Common myeloid progenitor, CD34-positive (primary cell): ENCODE measurements around the gene CSH1.

Source experiments
- CTCF ChIA-PET: fragments of 350-600 bp; sonication (Branson Sonifier 250); formaldehyde crosslinking; loops from one replicate; lab custom pipeline; 2021; ENCODE audit warnings: antibody characterized with exemption; lab: Charles Lee
- POLR2A ChIA-PET: fragments of 350-600 bp; sonication (Branson Sonifier 250); formaldehyde crosslinking; loops from one replicate; lab custom pipeline; 2021; ENCODE audit warnings: antibody characterized with exemption; lab: Charles Lee
- DNase-seq, 3 donors: peaks; one replicate each; pipeline versions ENCODE4 v3.0.0 to v3.0.0-alpha.2; 2013
- H3K27ac ChIP-seq, 2 experiments: 1 replicate in 1 of 2; 2 replicates in 1 of 2; pipeline ENCODE4 v1.7.0; 2013; ENCODE audit warnings: inconsistent platforms in 2 of 2, low read length in 2 of 2, mild to moderate bottlenecking in 2 of 2, low read depth in 1 of 2, moderate library complexity in 1 of 2; ENCODE audit not compliant: severe bottlenecking in 2 of 2, insufficient read depth in 1 of 2, poor library complexity in 1 of 2
- H3K27me3 ChIP-seq, 5 experiments: replicated peaks in 2 of 5; 1 replicate in 3 of 5; 2 replicates in 2 of 5; pipeline versions ENCODE4 v1.6.1 to v1.7.0; 2013; ENCODE audit warnings: low read length in 4 of 5, mild to moderate bottlenecking in 2 of 5, moderate library complexity in 2 of 5, inconsistent platforms in 1 of 5; ENCODE audit not compliant: insufficient read depth in 5 of 5, control insufficient read depth in 4 of 5
- H3K36me3 ChIP-seq, 4 experiments: 1 replicate in 2 of 4; 2 replicates in 2 of 4; pipeline versions ENCODE4 v1.6.1 to v1.7.0; 2013; ENCODE audit warnings: low read length in 3 of 4, control low read depth in 1 of 4, mild to moderate bottlenecking in 1 of 4; ENCODE audit not compliant: control insufficient read depth in 4 of 4, insufficient read depth in 4 of 4
- H3K4me1 ChIP-seq, 4 experiments: 1 replicate in 3 of 4; 2 replicates in 1 of 4; pipeline versions ENCODE4 v1.6.1 to v1.7.1; 2013; ENCODE audit warnings: low read length in 3 of 4, mild to moderate bottlenecking in 3 of 4, control low read depth in 1 of 4, inconsistent platforms in 1 of 4, moderate library complexity in 1 of 4; ENCODE audit not compliant: control insufficient read depth in 4 of 4, insufficient read depth in 4 of 4; ENCODE audit errors: control extremely low read depth in 1 of 4
- H3K4me3 ChIP-seq, 7 experiments: 1 replicate in 4 of 7; 2 replicates in 3 of 7; pipeline versions ENCODE4 v1.5.1 to v1.7.0; 2013; ENCODE audit warnings: mild to moderate bottlenecking in 7 of 7, low read length in 6 of 7, moderate library complexity in 6 of 7, inconsistent platforms in 2 of 7, low read depth in 2 of 7, control low read depth in 1 of 7; ENCODE audit not compliant: insufficient read depth in 4 of 7, control insufficient read depth in 1 of 7; ENCODE audit errors: extremely low read depth in 1 of 7
- H3K9me3 ChIP-seq, 5 experiments: 1 replicate in 4 of 5; 2 replicates in 1 of 5; pipeline versions ENCODE4 v1.6.1 to v1.7.1; 2013; ENCODE audit warnings: low read length in 4 of 5, mild to moderate bottlenecking in 2 of 5, inconsistent platforms in 1 of 5, low read depth in 1 of 5, moderate library complexity in 1 of 5; ENCODE audit not compliant: control insufficient read depth in 4 of 5, insufficient read depth in 2 of 5; ENCODE audit errors: control extremely low read depth in 1 of 5
- WGBS: methylation state at CpG from one replicate; pipeline ENCODE4 v1.1.5; 2013; ENCODE audit not compliant: insufficient coverage; 5-methylcytosine and 5-hydroxymethylcytosine counted together

The CSH1 gene

DNA sequence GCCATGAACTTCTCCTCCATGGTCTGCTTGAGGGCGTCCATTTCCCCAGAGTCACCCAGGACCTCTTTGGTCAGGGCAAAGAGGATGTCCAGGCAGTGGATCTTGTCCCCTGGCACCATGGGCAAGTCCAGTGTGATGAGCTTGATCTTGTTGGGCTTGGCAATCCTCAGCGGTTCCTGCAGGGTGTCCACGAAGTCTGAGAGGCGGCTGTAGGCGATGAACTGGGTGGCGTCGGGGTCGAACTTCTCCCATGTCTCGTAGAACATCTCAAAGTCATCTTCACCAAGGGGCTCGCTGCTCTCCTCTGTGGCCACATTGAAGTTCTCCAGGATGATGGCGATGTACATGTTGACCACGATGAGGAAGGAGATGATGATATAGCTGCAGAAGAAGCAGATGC, 44.8 kb upstream of the CSH1 start:
- Histone ChIP-seq H3K27me3 (no peaks in the 10 kb centered on the region), H3K9me3 (no peaks in the 10 kb centered on the region), H3K4me1 (peaks cover 0 to 23% (median 16%) of the 10 kb centered on the region in 4 experiments), H3K36me3 (no peaks in the 10 kb centered on the region), H3K27ac (no peak overlapping the region), H3K4me3 (no peak overlapping the region)
- POLR2A ChIA-PET, result no interaction called here
- WGBS, result 95% methylated on average over 12 of the region's 12 CpGs
- DNase-seq, result no peak
- CTCF ChIA-PET, result interaction anchor here (1.1 to 3.3 kb wide), 4 partner anchors 9 to 38 kb away, joined by 3 to 12 read pairs (median 7); partner anchors contain the start of genes CD79B and GH1

DNA sequence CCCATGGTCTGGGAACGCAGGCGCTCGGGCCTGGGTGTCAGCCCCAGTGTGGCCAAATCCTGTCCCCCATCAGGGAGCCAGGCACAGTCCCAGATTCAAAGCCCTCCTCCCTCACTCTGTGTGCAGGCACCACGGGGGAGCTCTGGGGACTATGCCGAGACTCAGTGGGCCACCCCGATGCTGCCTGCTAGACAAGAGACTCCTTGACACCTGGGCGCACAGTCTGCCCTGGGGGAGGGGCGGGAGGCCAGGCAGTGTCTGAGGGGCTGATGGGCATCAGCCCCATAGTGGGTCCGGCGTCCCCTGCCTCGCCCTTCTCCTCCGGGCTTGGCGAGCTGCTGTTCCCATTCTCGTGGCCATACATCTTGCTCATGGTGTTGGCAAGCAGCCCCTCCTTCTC, 44.2 kb upstream of the CSH1 start:
- POLR2A ChIA-PET, result no interaction called here

DNA sequence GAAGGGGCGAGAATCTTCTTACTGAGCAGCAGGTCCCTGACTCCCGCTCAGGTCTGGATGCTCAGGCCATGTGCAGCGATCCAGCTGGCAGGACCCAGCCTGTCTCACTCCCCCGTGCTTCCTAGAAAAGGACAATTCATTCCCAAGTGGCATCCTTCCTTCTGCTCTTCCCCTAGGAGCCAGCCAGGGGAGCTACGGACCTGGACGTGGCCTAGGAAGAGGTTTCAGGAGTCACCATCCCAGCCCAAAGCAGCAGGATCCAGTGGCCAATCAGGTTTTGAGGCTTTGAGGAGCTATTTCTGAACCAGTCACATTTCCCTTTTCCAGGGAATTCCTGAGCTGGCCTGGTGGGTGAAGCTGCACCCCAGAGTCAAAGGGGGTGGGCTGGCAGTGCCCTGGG, 43.5 kb upstream of the CSH1 start:
- H3K27ac ChIP-seq, result no peak overlapping the region
- WGBS, result 88% methylated on average over 3 of the region's 6 CpGs
- H3K4me3 ChIP-seq, result no peak overlapping the region
- no peaks in the 10 kb centered on the region for H3K36me3 ChIP-seq
- ChIA-PET CTCF (interaction anchor here (1.1 to 1.5 kb wide), 5 partner anchors 10 to 51 kb away, joined by 3 to 4 read pairs (median 3); no protein-coding TSS in a partner anchor), POLR2A (no interaction called here)
- H3K4me1 ChIP-seq, result peaks cover 0 to 16% (median 8%) of the 10 kb centered on the region in 4 experiments
- DNase-seq, result no peak
- H3K27me3 ChIP-seq, result no peaks in the 10 kb centered on the region
- H3K9me3 ChIP-seq, result no peaks in the 10 kb centered on the region

More for the DNA sequence above, 44.2 kb upstream of the CSH1 start:
- Histone ChIP-seq H3K4me3 (no peak overlapping the region), H3K4me1 (peaks cover 0 to 17% (median 10%) of the 10 kb centered on the region in 4 experiments), H3K36me3 (no peaks in the 10 kb centered on the region), H3K27me3 (no peaks in the 10 kb centered on the region), H3K27ac (no peak overlapping the region), H3K9me3 (no peaks in the 10 kb centered on the region)
- DNase-seq, result no peak
- over 99% methylated on average over 11 of the region's 14 CpGs for WGBS
- CTCF ChIA-PET, result interaction anchor here (1.1 to 1.5 kb wide), 5 partner anchors 10 to 50 kb away, joined by 3 to 4 read pairs (median 3); no protein-coding TSS in a partner anchor

DNA sequence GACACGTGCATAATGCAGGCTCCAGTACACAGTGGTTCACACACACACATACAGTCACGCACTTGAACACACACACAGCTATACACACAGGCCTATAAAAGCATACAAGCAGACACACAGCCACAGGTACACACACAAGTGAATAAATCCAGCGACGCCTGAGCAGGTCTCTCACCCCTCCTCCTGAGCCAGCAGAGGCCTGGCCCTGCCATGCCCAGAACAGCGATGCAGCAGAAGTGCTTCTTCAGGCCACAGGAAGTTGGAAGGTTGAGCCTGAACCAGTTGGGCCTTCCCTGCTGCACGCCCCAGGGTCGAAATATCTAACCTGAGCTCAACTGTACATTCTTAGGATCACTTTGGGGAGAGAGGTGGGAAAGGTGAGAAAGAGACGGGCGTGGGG, 43.0 kb upstream of the CSH1 start:
- Histone ChIP-seq H3K4me1 (peaks cover 0 to 19% (median 8%) of the 10 kb centered on the region in 4 experiments), H3K27me3 (no peaks in the 10 kb centered on the region), H3K9me3 (no peaks in the 10 kb centered on the region), H3K36me3 (no peaks in the 10 kb centered on the region), H3K27ac (no peak overlapping the region), H3K4me3 (no peak overlapping the region)
- ChIA-PET CTCF (interaction anchor here (1.1 to 1.4 kb wide), 3 partner anchors 11 to 51 kb away, joined by 3 to 4 read pairs (median 3); no protein-coding TSS in a partner anchor), POLR2A (no interaction called here)
- 95% methylated on average over 9 of the region's 9 CpGs for WGBS
- DNase-seq, result no peak

DNA sequence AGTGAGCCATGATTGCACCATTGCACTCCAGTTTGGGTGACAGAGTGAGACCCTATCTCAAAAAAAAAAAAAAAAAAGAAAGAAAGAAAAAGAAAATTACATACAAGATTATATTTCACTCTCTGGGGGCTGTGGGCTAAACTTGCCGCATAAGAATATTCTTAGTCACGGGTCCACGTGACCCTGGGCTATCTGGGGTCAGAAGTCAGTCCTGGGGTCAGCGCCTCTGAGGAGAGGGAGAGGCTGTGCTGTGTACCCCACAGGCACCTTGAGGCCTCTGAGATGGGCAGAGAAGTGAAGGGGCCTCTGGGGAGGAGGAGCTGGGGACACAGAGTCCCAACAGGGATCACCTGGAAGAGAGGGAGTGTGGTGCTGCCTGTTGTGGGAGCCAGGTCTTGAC, 41.5 kb upstream of the CSH1 start:
- ChIA-PET POLR2A (no interaction called here), CTCF (interaction anchor here (0.7 to 2.3 kb wide), 5 partner anchors 9 to 105 kb away, joined by 3 to 18 read pairs (median 6); no protein-coding TSS in a partner anchor)
- H3K36me3 ChIP-seq, result no peaks in the 10 kb centered on the region
- no CpG with 5 or more reads among the region's 4 CpGs for WGBS
- H3K27ac ChIP-seq, result no peak overlapping the region
- H3K4me1 ChIP-seq, result peaks cover 0 to 21% (median 11%) of the 10 kb centered on the region in 4 experiments
- DNase-seq, result no peak
- no peaks in the 10 kb centered on the region for H3K9me3 ChIP-seq
- H3K27me3 ChIP-seq, result no peaks in the 10 kb centered on the region
- no peak overlapping the region for H3K4me3 ChIP-seq

DNA sequence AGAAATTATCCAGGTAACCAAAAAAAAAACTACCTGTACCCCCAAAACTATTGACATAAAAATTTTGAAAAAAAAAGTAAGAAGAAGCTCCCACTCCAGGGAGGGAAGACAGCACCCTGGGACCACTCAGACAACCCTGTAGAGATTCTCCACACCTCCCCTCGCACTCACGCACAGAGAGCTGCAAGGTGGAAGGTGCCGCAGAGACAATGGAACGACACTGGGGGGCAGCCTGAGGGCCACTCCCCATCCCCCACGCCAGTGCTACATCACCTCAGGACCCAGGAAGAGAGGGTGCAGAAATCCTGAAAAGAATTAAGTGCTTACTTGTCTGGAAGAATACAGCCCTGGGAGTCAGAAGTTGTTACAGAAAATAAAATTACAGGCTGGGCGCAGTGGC, 40.9 kb upstream of the CSH1 start:
- CTCF ChIA-PET, result interaction anchor here (0.7 to 2.3 kb wide), 8 partner anchors 9 to 105 kb away, joined by 3 to 18 read pairs (median 4); no protein-coding TSS in a partner anchor
- H3K36me3 ChIP-seq, result no peaks in the 10 kb centered on the region
- H3K27me3 ChIP-seq, result no peaks in the 10 kb centered on the region
- POLR2A ChIA-PET, result no interaction called here
- H3K27ac ChIP-seq, result no peak overlapping the region
- H3K9me3 ChIP-seq, result no peaks in the 10 kb centered on the region
- peaks cover 0 to 27% (median 17%) of the 10 kb centered on the region in 4 experiments for H3K4me1 ChIP-seq
- 95% methylated on average over 3 of the region's 6 CpGs for WGBS
- DNase-seq, result no peak
- no peak overlapping the region for H3K4me3 ChIP-seq
